ENCODE results near the gene DNAH8. TPM values are rescaled to one million over a fixed set of nuclear protein-coding genes. Genes with fewer than 3 reads are reported as not detected.

DNAH8 gene
- total RNA-seq, 1 donor from 2014 or later, result 0.03 TPM

GRCh38 chr6:38803129-38803528 lies 88.0 kb downstream of the DNAH8 start:
- intact Hi-C loops (cut with DNase I), result no loop called here
- H3K4me3 ChIP-seq, result no peak overlapping the region
- H3K36me3 ChIP-seq, result no peaks in the 10 kb centered on the region
- no peak for TF ChIP-seq CTCF (IDR thresholded peaks at IDR 0.05)
- no peaks in the 10 kb centered on the region for H3K9me3 ChIP-seq
- H3K27me3 ChIP-seq (ENCODE audit: low read depth), result no peaks in the 10 kb centered on the region
- ATAC-seq (no peak), DNase-seq (no peak)
- H3K27ac ChIP-seq, result no peak overlapping the region
- H3K4me1 ChIP-seq, result no peaks in the 10 kb centered on the region

- Histone ChIP-seq H3K4me3 (no peak overlapping the region), H3K36me3 (no peaks in the 10 kb centered on the region), H3K27me3 (ENCODE audit: low read depth) (no peaks in the 10 kb centered on the region), H3K4me1 (no peaks in the 10 kb centered on the region), H3K9me3 (no peaks in the 10 kb centered on the region), H3K27ac (no peak overlapping the region)
- intact Hi-C loops (cut with DNase I), result no loop called here
- DNase-seq (no peak), ATAC-seq (no peak)
- TF ChIP-seq CTCF (IDR thresholded peaks at IDR 0.05), result no peak
Measured at GRCh38 chr6:38804358-38804757, 89.2 kb downstream of the DNAH8 start.

GRCh38 chr6:38805127-38805655 lies 90.1 kb downstream of the DNAH8 start:
- Histone ChIP-seq H3K27me3 (ENCODE audit: low read depth) (no peaks in the 10 kb centered on the region), H3K27ac (no peak overlapping the region), H3K9me3 (no peaks in the 10 kb centered on the region), H3K4me1 (no peaks in the 10 kb centered on the region), H3K4me3 (no peak overlapping the region), H3K36me3 (no peaks in the 10 kb centered on the region)
- intact Hi-C loops (cut with DNase I), result no loop called here
- no peak for ATAC-seq
- no peak for TF ChIP-seq CTCF (IDR thresholded peaks at IDR 0.05)
- DNase-seq, result no peak

GRCh38 chr6:38805692-38806091 lies 90.6 kb downstream of the DNAH8 start:
- H3K36me3 ChIP-seq, result no peaks in the 10 kb centered on the region
- DNase-seq (no peak), ATAC-seq (no peak)
- intact Hi-C loops (cut with DNase I), result no loop called here
- H3K9me3 ChIP-seq, result no peaks in the 10 kb centered on the region
- H3K27ac ChIP-seq, result no peak overlapping the region
- H3K4me3 ChIP-seq, result no peak overlapping the region
- no peak for TF ChIP-seq CTCF (IDR thresholded peaks at IDR 0.05)
- H3K27me3 ChIP-seq (ENCODE audit: low read depth), result no peaks in the 10 kb centered on the region
- H3K4me1 ChIP-seq, result no peaks in the 10 kb centered on the region

- DNase-seq (no peak), ATAC-seq (no peak)
- Histone ChIP-seq H3K27ac (no peak overlapping the region), H3K4me1 (no peaks in the 10 kb centered on the region), H3K4me3 (no peak overlapping the region), H3K9me3 (no peaks in the 10 kb centered on the region), H3K36me3 (no peaks in the 10 kb centered on the region), H3K27me3 (ENCODE audit: low read depth) (no peaks in the 10 kb centered on the region)
- intact Hi-C loops (cut with DNase I), result no loop called here
- no peak for TF ChIP-seq CTCF (IDR thresholded peaks at IDR 0.05)
Measured at GRCh38 chr6:38806271-38806670, 91.2 kb downstream of the DNAH8 start.

- DNase-seq (no peak), ATAC-seq (no peak)
- H3K36me3 ChIP-seq, result no peaks in the 10 kb centered on the region
- no peaks in the 10 kb centered on the region for H3K27me3 ChIP-seq (ENCODE audit: low read depth)
- H3K9me3 ChIP-seq, result no peaks in the 10 kb centered on the region
- TF ChIP-seq CTCF (IDR thresholded peaks at IDR 0.05), result no peak
- H3K4me1 ChIP-seq, result no peaks in the 10 kb centered on the region
- no peak overlapping the region for H3K27ac ChIP-seq
- intact Hi-C loops (cut with DNase I), result no loop called here
- no peak overlapping the region for H3K4me3 ChIP-seq
Measured at GRCh38 chr6:38806833-38807232, 91.7 kb downstream of the DNAH8 start.
